ENCODE measurements around the gene CELF4.

CELF4 gene

GRCh38 chr18:37447962-37448888, 117.4 kb downstream of the CELF4 start:
- no peak for DNase-seq (ENCODE audit: low read depth in 2 of 2, low spot score in 1 of 2)

DNA sequence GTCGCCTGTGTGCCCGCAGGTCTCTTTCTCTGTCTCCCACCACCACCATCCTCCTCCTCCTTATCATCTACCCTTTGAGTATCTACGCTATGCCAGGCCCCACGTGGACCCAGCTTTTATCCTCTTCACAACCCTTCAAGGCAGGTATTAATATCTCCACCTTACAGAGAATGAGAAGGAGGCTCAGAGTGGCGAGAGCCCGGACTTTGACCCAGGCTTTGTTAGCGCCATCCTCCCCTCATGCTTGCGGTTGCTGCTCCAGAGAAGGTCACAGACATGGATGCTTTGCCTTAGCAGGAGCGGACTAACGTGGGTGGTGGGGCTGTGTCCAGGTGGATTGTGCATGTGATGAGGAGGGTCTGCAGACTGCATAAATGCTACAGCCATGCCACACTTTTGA, 119.8 kb downstream of the CELF4 start:
- no peak for DNase-seq (ENCODE audit: low read depth in 2 of 2, low spot score in 1 of 2)

GRCh38 chr18:37445368-37445767, 120.2 kb downstream of the CELF4 start:
- no peak for DNase-seq (ENCODE audit: low read depth in 2 of 2, low spot score in 1 of 2)

DNA sequence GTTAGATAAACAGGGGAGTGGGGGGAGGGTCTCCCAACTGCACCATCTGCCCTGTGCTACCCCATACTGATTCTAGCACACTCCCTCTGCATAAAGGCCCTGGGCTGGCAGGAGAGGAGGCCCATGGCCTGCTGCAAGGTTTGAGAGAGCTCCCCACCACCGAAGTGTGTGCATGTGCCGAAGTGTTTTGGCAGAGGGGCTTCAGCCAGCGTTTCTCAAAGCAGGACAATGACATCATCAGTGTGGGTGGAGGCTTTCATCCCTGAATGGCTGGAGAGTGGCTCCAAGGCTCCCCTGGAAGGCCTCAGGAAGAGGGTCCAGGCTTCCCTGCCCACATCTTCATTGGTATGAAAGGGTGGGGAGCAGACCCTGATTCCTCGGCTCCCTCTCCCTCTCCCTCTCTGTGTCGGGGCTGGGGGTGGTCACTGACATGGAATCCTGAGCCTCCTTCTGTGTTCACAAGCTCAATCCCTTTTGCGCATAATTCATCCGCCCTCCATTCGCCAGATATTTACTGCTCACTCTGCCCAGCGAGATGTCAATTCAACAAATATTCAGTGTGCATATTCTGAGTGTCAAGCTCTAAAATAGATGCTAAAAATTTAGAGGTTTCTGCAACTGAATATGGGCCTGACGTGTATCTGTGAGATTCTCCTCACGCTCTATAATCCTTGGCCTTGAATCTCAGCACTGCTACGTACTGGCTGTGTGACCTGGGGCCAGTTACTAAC, 122.1 kb downstream of the CELF4 start:
- no peak for DNase-seq (ENCODE audit: low read depth in 2 of 2, low spot score in 1 of 2)

DNA sequence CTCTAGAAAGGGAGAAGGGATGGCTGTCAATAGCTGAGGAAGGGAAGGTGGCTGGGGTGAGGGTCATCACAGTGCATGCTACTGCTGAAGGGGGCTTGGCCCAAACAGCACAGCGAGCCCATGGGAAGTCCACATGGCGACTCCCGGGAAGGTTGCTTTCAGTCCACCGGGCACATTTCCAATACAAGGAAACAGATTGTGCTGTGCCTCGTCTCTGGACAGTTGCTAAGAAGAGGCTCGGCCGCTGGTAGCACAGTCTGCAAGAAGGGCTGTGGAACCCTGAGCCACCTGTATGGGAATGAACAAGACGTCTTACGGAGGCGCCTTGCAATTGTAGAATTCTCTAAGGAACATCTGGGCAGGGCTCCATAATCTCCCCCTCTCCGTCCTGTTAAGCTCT, 123.1 kb downstream of the CELF4 start:
- no peak for DNase-seq (ENCODE audit: low read depth in 2 of 2, low spot score in 1 of 2)

- DNase-seq (ENCODE audit: low read depth in 2 of 2, low spot score in 1 of 2) = no peak
Measured at GRCh38 chr18:37441821-37442220, 123.8 kb downstream of the CELF4 start.

DNA sequence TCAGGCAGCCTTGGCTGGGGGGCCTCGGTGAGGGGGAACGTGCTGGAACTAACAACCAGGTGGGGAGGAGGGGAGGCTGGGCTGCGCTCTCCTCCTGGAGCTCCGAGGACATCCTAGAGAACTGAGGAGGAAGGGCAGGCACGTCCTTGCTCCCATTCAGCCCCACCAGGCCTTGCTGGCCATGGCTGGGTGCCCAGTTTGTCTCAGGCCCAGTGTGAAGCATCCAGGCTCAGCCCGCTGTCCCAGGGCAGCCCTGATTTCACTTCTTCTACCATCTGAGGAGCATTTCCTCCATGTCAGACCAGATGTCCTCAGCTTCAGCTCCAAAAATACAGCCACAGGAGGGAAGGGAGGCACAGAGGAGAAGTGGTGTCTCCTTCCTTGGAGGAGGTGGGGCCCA, 125.4 kb downstream of the CELF4 start:
- no peak for DNase-seq (ENCODE audit: low read depth in 2 of 2, low spot score in 1 of 2)

GRCh38 chr18:37438417-37439180, 127.0 kb downstream of the CELF4 start:
- DNase-seq (ENCODE audit: low read depth in 2 of 2, low spot score in 1 of 2) = no peak

- DNase-seq (ENCODE audit: low read depth in 2 of 2, low spot score in 1 of 2) = no peak
Measured at GRCh38 chr18:37435996-37436395, 129.6 kb downstream of the CELF4 start.

DNA sequence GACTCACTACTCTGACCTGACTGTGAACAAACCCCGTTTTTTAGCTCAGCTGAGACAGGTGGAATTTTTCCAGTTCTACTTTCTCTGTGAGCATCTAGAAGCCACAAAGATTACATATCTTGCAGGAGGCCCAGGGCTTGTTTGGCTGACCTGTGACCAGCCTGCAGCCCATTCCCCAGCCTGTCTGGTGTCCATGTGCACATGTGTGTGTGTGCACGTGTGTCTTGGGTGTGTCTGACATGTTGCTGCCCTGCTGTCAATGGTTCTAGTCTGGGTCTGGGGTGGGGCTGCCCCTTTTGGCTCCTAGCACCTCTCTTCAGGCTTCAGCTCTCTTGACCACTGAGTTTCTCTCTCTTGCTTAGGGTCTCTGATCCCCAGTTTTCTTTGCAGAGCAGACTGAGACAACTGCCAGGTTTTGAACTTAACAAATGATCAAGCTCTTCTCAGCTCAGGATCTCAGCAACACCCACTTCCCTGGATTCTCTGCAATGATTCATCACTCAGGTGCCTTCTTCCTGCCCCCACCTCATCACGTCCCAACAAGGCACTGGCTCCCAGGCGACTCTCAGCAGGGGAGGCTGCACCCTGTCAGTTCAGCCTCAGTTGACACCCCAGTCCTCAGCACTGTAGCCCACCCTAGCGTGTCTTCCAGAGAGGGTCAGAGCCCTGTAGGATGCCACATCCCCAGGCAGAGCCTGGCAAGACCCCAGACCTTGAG, 130.3 kb downstream of the CELF4 start:
- DNase-seq (ENCODE audit: low read depth in 2 of 2, low spot score in 1 of 2) = no peak

GRCh38 chr18:37434161-37434860, 131.3 kb downstream of the CELF4 start:
- no peak for DNase-seq (ENCODE audit: low read depth in 2 of 2, low spot score in 1 of 2)

GRCh38 chr18:37432436-37433195, 133.0 kb downstream of the CELF4 start:
- DNase-seq (ENCODE audit: low read depth in 2 of 2, low spot score in 1 of 2) = no peak

DNA sequence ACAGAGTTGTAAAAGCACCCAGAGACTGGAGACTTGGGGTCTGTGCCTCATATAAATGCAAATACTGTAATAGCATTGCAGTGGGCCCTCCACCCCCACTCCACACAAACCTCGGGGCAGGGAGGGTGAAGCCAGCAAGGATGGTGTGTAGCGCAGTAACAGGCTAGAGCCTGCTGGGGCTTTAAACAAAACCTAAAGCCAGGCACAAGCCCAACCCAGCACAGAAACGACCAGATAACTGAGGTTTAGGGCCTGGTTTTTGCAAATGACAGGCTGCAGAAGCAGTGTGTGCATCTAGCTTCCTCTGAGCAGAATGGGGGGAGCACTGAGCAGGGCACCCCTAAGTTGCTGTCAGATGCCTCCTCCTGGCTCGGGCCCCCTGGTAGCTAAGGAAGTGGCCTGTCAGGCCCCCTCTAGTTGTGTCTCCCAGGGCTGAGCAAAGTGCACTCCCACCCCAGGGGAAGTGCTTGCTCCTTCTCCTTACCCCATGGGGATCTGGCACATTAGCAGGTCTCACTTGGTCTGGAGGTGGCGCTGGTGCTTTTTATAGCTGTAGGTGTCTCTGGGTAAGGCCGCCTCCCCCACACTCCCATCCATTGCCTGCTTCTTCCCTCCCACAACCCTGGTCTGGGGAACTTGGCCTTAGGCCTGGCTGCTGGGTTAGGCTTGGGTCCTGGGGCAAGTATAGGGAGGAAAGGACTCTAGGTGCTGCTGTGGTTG, 135.1 kb downstream of the CELF4 start:
- no peak for DNase-seq (ENCODE audit: low read depth in 2 of 2, low spot score in 1 of 2)

GRCh38 chr18:37429791-37430190, 135.8 kb downstream of the CELF4 start:
- no peak for DNase-seq (ENCODE audit: low read depth in 2 of 2, low spot score in 1 of 2)

DNA sequence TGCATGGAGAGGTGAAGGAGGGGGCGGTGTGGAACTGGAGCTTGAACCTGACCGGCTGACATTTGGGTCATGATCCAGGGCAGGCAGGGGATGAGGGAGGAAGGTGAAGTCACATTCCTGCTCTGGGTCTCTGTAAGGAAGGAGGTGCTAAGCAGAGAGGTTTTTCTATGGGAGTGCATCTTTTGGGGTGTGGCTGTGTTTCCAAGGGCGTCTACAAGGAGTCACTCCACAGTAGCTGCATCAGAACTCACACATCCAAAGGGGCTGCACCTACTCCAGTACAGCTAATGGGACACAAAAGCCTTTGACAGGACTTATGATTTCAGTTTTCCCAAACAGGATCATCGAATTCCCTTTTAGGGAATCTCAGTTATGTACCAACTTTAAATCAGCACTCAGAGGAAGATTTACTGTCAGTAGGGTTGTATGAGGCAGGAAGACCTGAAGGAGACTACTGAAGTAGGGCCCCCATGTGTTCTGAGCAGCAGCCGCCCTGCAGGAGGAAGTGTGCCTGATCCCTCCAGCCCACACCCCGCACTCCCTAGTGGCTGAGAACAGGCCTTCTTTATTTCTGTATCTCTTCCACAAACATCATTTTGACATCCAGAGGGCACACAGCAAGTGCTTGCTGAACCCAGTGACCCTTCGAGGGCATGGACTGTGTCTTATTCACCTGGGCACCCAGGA, 137.2 kb downstream of the CELF4 start:
- DNase-seq (ENCODE audit: low read depth in 2 of 2, low spot score in 1 of 2) = no peak

DNA sequence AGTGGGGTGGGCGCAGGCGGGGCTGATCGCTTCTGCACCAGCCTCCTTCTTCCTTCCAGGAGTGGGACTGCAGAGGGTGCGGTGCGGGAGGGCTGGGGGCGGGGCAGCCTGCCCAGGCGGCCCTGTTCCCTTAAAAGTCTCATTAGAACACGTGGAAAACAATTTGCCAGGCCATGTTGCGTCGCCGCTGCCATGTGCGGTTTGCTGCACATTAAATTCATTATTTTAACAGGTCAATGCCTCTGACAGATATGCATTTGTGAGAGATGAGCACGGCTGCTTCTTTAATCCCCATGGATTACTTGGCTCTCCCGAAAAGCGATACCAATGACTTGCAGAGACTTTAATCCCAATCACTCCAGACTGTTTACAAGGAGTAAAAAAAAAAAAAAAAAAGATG, 139.0 kb downstream of the CELF4 start:
- DNase-seq (ENCODE audit: low read depth in 2 of 2, low spot score in 1 of 2) = no peak

DNA sequence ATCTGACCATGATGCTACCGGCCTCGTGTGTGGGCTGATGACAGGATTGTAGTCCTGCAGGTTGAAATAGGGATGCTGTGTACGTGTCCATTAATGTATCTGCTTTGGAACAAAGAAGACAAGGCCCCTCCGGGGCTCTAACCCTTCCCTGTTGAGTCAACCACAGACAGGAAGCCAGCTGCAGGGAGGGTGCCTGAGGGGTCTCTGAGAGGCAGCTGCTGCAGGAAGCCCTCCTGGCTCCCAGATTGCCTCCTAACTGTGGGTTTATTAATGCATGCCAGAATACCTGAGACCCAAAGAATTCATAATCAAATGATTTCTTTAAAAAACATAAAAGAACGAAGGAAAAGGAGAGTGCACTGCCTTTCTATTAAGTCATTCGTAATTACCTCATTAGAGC, 140.4 kb downstream of the CELF4 start:
- no peak for DNase-seq (ENCODE audit: low read depth in 2 of 2, low spot score in 1 of 2)

- DNase-seq (ENCODE audit: low read depth in 2 of 2, low spot score in 1 of 2) = no peak
Measured at GRCh38 chr18:37424507-37424906, 141.1 kb downstream of the CELF4 start.
